MCF 10A (cell line): ENCODE measurements around the gene OSBPL9. TPM values are rescaled to one million over a fixed set of nuclear protein-coding genes. Genes with fewer than 3 reads are reported as not detected.
A peak's percentile ranks its signal among the peaks of the same experiment; 100 is the strongest.

Experiments
- BruUV-seq: library from RNA; stranded (reverse); fragments of 400-500 nt; replicated peaks from 2 replicates; lab custom pipeline; 2021; lab: Mats Ljungman, UMichigan
- CTCF ChIA-PET: fragments of 300-600 bp; sonication (Branson Sonifier 250); formaldehyde crosslinking; extraction: SDS; loops from one replicate; lab custom pipeline; 2021; ENCODE audit warnings: antibody characterized with exemption, inconsistent platforms; lab: Yijun Ruan, JAX
- POLR2A ChIA-PET: fragments of 300-600, 350-650 bp; sonication (Branson Sonifier 250); formaldehyde crosslinking; extraction: SDS; loops from one replicate; lab custom pipeline; 2020; ENCODE audit warnings: antibody characterized with exemption, inconsistent platforms; lab: Yijun Ruan, JAX
- DNase-seq: peaks from one replicate; pipeline ENCODE4 v3.0.0-alpha.2; 2018; ENCODE audit not compliant: unreplicated experiment
- H3K27ac Mint-ChIP-seq: one replicate; pipeline ENCODE4 v1.8.0; 2022; ENCODE audit warnings: mild to moderate bottlenecking, low read depth, mixed read lengths; ENCODE audit not compliant: unreplicated experiment
- H3K27me3 Mint-ChIP-seq: one replicate; pipeline ENCODE4 v1.8.0; 2022; ENCODE audit warnings: mixed read lengths; ENCODE audit not compliant: insufficient read depth, unreplicated experiment
- H3K36me3 Mint-ChIP-seq: one replicate; pipeline ENCODE4 v1.8.0; 2022; ENCODE audit warnings: mild to moderate bottlenecking, moderate library complexity, mixed read lengths; ENCODE audit not compliant: insufficient read depth, unreplicated experiment
- H3K4me1 Mint-ChIP-seq: one replicate; pipeline ENCODE4 v1.8.0; 2022; ENCODE audit warnings: mixed read lengths; ENCODE audit not compliant: insufficient read depth, unreplicated experiment
- H3K4me3 Mint-ChIP-seq: one replicate; pipeline ENCODE4 v1.8.0; 2022; ENCODE audit warnings: mild to moderate bottlenecking, moderate library complexity, mixed read lengths; ENCODE audit not compliant: unreplicated experiment
- H3K9me3 Mint-ChIP-seq: one replicate; pipeline ENCODE4 v1.8.0; 2022; ENCODE audit warnings: mixed read lengths; ENCODE audit not compliant: unreplicated experiment
- CTCF ChIP-seq: fragments of 200-600 bp; IDR thresholded peaks from one replicate; pipeline ENCODE4 v1.8.0; 2022; ENCODE audit warnings: antibody characterized with exemption, mild to moderate bottlenecking; ENCODE audit not compliant: unreplicated experiment
- intact Hi-C: fragments of 100-400 bp; cut with micrococcal nuclease; formaldehyde crosslinking; loops from 2 replicates; pipeline ENCODE4 v1.14.1; 2022
- total RNA-seq: library from RNA; stranded (reverse); gene quantifications from 2 replicates; pipeline ENCODE4 v1.2.3, GENCODE V29; 2022

Gene OSBPL9
- total RNA-seq, 1 experiment from 2014 or later = 51.7 TPM

GRCh38 chr1:51615780-51616291 is 1.1 kb upstream of the OSBPL9 start:
- Mint-ChIP-seq H3K4me3 (no peak overlapping the region), H3K4me1 (peaks cover 33% of the 10 kb centered on the region), H3K36me3 (peaks cover 8% of the 10 kb centered on the region), H3K27me3 (peaks cover 4% of the 10 kb centered on the region), H3K9me3 (no peaks in the 10 kb centered on the region), H3K27ac (no peak overlapping the region)
- no TSS peak for BruUV-seq
- DNase-seq = no peak
- POLR2A ChIA-PET = interaction anchor here (0.6 to 1.0 kb wide), 3 partner anchors 9 to 122 kb away, joined by 3 to 7 read pairs (median 3); no protein-coding TSS in a partner anchor
- CTCF ChIA-PET = interaction anchor here (0.6 kb wide), 1 partner anchor 17 kb away, joined by 3 read pairs; no protein-coding TSS in a partner anchor
- TF ChIP-seq CTCF = no peak
- intact Hi-C loops = loop anchor here (10.0 kb wide), 1 partner anchor 81 kb away; no protein-coding TSS in a partner anchor

DNA sequence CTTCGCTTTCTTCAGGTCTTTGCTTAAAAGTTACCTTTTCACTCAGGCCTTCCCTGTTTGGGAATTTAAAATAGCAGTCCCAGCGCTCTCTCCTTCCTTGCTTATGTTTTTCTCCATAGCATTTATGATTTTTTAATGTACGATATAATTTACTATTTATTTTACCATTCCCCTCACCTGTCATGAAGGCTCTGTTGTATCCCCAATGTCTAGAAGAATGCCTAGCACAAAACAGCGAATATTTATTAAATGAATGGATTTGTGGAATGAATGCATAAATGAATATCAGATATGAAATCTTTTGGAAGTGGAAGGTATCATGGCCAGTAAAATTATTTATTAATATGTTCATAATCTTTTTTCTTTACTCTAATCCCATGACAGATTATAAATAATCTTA is 402 bp upstream of the OSBPL9 start:
- no peak for TF ChIP-seq CTCF
- Mint-ChIP-seq H3K9me3 (no peaks in the 10 kb centered on the region), H3K27me3 (no peaks in the 10 kb centered on the region), H3K36me3 (peaks cover 8% of the 10 kb centered on the region), H3K4me3 (peak overlapping the region; percentile 97), H3K4me1 (peaks cover 33% of the 10 kb centered on the region), H3K27ac (peak overlapping the region; percentile 98)
- BruUV-seq = no TSS peak
- ChIA-PET POLR2A (interaction anchor here (1.2 to 2.0 kb wide), 5 partner anchors 21 to 140 kb away, joined by 3 to 14 read pairs (median 5); partner anchors contain the start of gene EPS15), CTCF (no interaction called here)
- intact Hi-C loops = loop anchor here (10.0 kb wide), 1 partner anchor 82 kb away; no protein-coding TSS in a partner anchor
- no peak for DNase-seq

GRCh38 chr1:51618715-51619114 is 1.8 kb downstream of the OSBPL9 start:
- Mint-ChIP-seq H3K9me3 (no peaks in the 10 kb centered on the region), H3K4me1 (peaks cover 41% of the 10 kb centered on the region), H3K27ac (no peak overlapping the region), H3K27me3 (no peaks in the 10 kb centered on the region), H3K36me3 (peaks cover 8% of the 10 kb centered on the region), H3K4me3 (peak overlapping the region; percentile 97)
- no TSS peak for BruUV-seq
- intact Hi-C loops = loop anchor here (10.0 kb wide), 1 partner anchor 84 kb away; no protein-coding TSS in a partner anchor
- no peak for TF ChIP-seq CTCF
- CTCF ChIA-PET = interaction anchor here (0.9 to 2.5 kb wide), 2 partner anchors 51 to 150 kb away, joined by 3 to 13 read pairs; no protein-coding TSS in a partner anchor
- DNase-seq = no peak
- POLR2A ChIA-PET = interaction anchor here (0.5 to 2.0 kb wide), 6 partner anchors 46 to 111 kb away, joined by 3 to 11 read pairs (median 4); no protein-coding TSS in a partner anchor

GRCh38 chr1:51620470-51620869 is 3.6 kb downstream of the OSBPL9 start:
- CTCF ChIA-PET = interaction anchor here (1.8 kb wide), 1 partner anchor 10 kb away, joined by 4 read pairs; no protein-coding TSS in a partner anchor
- H3K4me1 Mint-ChIP-seq = peaks cover 41% of the 10 kb centered on the region
- no peak for TF ChIP-seq CTCF
- no peaks in the 10 kb centered on the region for H3K9me3 Mint-ChIP-seq
- BruUV-seq = no TSS peak
- intact Hi-C loops = no loop called here
- POLR2A ChIA-PET = interaction anchor here (0.7 to 0.9 kb wide), 4 partner anchors 8 to 435 kb away, joined by 3 read pairs; no protein-coding TSS in a partner anchor
- no peak overlapping the region for H3K27ac Mint-ChIP-seq
- H3K36me3 Mint-ChIP-seq = peaks cover 8% of the 10 kb centered on the region
- no peaks in the 10 kb centered on the region for H3K27me3 Mint-ChIP-seq
- no peak for DNase-seq
- no peak overlapping the region for H3K4me3 Mint-ChIP-seq
